Body of pancreas (tissue), 4 donors: Measurements from ENCODE around the gene EDIL3.

Experiments used
- POLR2A ChIP-seq, 3 donors: fragments of 450-650 bp; IDR thresholded peaks; one replicate each; pipeline ENCODE4 v1.6.1; 2016; ENCODE audit warnings: antibody characterized with exemption in 3 of 3, mild to moderate bottlenecking in 2 of 3
- TF ChIP-seq, protein P1 (sequence below), 7 experiments: fragments of 450-650 bp in 4 of 7; fragments of 200-600 bp in 3 of 7; sonication (generic) in 3 of 7; IDR thresholded peaks; one replicate each; pipeline ENCODE4 v1.5.1; 2016 to 2019; ENCODE audit warnings: antibody characterized with exemption in 7 of 7

GRCh38 chr5:83991566-83992224, 393.0 kb downstream of the EDIL3 start:
- TF ChIP-seq, protein P1, sequence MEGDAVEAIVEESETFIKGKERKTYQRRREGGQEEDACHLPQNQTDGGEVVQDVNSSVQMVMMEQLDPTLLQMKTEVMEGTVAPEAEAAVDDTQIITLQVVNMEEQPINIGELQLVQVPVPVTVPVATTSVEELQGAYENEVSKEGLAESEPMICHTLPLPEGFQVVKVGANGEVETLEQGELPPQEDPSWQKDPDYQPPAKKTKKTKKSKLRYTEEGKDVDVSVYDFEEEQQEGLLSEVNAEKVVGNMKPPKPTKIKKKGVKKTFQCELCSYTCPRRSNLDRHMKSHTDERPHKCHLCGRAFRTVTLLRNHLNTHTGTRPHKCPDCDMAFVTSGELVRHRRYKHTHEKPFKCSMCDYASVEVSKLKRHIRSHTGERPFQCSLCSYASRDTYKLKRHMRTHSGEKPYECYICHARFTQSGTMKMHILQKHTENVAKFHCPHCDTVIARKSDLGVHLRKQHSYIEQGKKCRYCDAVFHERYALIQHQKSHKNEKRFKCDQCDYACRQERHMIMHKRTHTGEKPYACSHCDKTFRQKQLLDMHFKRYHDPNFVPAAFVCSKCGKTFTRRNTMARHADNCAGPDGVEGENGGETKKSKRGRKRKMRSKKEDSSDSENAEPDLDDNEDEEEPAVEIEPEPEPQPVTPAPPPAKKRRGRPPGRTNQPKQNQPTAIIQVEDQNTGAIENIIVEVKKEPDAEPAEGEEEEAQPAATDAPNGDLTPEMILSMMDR (IDR thresholded peaks at IDR 0.05), result no peak
- no peak for TF ChIP-seq POLR2A (IDR thresholded peaks at IDR 0.05)
